Loucy (cell line): ENCODE measurements around the gene CD101.

Experiments
- EZH2phosphoT487 ChIP-seq: fragments of 200-600 bp; IDR thresholded peaks from 2 replicates; pipeline ENCODE4 v1.6.1; 2018; ENCODE audit warnings: antibody characterized with exemption, mild to moderate bottlenecking, moderate library complexity, borderline replicate concordance
- TF ChIP-seq, protein P1 (sequence below): fragments of 200-600 bp; sonication (generic); conservative IDR thresholded peaks from 2 replicates; pipeline ENCODE4 v1.5.1; 2014; ENCODE audit warnings: mild to moderate bottlenecking, antibody characterized with exemption, low read length

DNA sequence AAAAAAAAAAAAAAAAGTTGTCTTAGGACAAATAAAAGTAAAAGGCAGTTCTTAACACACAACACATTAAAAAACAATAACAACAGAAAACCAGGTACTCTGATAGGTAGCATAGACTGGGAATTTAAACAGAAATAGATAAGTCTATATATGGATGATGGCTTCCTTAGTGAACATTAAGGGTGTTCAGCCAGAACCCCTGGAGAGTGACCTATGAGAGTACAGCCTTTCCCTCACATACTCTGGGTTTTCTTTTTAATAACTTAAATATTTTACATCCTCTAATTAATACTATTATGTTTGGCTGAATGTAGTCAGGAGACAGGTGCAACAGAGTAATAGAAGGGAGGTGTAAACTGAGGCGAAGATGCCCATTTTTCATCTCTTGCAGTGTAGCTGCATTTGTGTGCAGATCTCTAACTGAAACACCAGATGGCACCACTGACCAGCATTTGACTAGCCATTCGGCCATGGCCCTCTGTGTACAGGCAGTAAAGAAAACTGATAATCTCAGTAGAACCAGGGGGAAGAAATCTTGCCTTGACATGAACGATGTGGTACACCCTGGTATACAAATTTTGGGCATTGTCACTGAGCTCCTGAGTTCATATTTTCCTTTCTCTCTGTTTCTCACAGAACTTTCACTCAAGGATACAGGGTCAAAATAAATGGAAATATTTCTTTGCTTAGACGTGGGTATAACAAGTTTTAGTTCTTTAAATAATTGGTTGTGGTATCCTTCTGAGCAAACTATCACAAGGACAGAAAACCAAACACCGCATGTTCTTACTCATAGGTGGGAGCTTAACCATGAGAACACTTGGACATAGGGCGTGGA is 66.2 kb downstream of the CD101 start:
- TF ChIP-seq, protein P1, sequence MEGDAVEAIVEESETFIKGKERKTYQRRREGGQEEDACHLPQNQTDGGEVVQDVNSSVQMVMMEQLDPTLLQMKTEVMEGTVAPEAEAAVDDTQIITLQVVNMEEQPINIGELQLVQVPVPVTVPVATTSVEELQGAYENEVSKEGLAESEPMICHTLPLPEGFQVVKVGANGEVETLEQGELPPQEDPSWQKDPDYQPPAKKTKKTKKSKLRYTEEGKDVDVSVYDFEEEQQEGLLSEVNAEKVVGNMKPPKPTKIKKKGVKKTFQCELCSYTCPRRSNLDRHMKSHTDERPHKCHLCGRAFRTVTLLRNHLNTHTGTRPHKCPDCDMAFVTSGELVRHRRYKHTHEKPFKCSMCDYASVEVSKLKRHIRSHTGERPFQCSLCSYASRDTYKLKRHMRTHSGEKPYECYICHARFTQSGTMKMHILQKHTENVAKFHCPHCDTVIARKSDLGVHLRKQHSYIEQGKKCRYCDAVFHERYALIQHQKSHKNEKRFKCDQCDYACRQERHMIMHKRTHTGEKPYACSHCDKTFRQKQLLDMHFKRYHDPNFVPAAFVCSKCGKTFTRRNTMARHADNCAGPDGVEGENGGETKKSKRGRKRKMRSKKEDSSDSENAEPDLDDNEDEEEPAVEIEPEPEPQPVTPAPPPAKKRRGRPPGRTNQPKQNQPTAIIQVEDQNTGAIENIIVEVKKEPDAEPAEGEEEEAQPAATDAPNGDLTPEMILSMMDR: peak; percentile 82
- no peak for TF ChIP-seq EZH2phosphoT487
